Measurements from ENCODE around the gene CCN6.

CCN6 gene

DNA sequence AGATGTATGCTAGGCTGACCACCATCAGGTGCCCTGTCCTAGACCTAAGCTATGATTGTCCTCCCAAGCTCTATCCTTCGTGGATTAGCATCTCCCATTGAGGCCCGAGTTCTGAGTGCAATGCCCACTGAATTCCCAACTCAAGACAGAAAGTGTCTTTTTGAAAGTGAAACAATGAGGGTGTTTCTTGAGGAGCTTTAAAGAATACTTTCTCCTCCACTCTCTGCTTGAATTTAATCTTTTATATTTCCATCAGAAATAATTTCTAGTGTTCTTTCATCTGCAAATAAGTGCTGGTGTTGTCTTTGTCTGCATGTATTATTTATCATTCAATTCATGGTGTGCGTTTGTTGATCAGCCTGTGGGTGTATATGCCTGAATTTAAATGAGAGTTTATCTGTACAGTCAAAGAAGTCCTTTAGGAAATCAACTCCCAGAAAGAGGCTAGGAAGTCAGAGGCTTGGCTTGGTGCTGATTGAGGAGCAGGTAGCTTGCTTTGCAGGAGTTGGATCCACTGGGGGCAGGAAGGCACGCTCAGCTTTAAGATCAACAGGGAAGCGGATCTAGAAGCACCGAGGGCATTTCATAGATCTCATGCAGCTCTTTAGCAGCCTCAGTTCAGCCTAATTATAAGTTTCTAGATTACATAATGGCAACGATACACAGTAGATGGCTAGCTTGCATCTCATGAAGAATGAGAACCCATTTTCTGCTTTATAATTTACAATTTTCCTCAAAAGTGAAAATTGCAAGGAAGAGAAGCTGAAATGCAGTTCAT, 36.0 kb upstream of the CCN6 start:
- no peak for DNase-seq (ENCODE audit: low read depth)
- no peak overlapping the region for H3K4me3 ChIP-seq (ENCODE audit: low read depth, low read length)
- TF ChIP-seq, protein P1, sequence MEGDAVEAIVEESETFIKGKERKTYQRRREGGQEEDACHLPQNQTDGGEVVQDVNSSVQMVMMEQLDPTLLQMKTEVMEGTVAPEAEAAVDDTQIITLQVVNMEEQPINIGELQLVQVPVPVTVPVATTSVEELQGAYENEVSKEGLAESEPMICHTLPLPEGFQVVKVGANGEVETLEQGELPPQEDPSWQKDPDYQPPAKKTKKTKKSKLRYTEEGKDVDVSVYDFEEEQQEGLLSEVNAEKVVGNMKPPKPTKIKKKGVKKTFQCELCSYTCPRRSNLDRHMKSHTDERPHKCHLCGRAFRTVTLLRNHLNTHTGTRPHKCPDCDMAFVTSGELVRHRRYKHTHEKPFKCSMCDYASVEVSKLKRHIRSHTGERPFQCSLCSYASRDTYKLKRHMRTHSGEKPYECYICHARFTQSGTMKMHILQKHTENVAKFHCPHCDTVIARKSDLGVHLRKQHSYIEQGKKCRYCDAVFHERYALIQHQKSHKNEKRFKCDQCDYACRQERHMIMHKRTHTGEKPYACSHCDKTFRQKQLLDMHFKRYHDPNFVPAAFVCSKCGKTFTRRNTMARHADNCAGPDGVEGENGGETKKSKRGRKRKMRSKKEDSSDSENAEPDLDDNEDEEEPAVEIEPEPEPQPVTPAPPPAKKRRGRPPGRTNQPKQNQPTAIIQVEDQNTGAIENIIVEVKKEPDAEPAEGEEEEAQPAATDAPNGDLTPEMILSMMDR (IDR thresholded peaks at IDR 0.05; ENCODE audit: low read depth, low read length, missing control alignments), result no peak

DNA sequence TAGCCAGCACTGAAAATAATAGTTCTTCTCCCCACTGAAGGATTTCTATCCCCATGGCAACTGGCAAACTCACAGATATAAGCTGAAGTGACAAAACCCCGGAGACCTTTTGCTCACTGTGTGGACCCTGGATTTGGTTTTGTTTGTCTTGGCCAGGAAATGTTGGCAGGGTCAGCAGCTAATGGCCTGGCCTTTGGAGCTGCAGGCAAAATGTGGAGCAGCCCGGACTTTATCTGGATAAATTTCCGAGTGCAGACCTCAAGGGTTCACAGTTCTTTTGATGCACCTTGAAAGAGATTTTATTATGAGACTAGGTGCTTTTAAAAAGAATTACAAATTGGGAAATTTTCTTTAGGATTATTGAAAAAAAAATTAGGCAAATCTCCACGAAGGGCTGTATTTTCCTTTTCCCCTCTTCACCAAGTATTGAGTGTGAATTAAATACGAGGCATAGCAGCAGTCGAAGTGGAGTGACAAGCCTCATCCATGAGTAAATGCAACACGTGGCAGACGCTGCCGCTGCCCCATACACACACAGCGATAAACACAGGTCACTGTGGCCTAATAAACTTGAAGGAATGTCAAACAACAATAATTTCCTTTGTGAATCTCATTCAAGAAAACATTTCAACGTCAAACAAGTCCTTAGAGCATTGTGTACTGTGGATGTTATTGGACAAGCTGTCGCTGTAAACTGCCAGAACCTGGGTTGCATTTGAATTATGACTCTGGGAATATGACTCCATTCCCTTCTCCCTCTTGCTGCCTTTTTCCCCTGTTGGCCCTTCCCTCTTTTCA, 35.1 kb upstream of the CCN6 start:
- DNase-seq (ENCODE audit: low read depth), result no peak
- no peak overlapping the region for H3K4me3 ChIP-seq (ENCODE audit: low read depth, low read length)
- TF ChIP-seq, protein P1 (IDR thresholded peaks at IDR 0.05; ENCODE audit: low read depth, low read length, missing control alignments), result no peak
- in situ Hi-C loops (cut with HindIII; ENCODE audit: low sequenced_read_pairs), result no loop called here

More for the DNA sequence above, 36.0 kb upstream of the CCN6 start:
- in situ Hi-C loops (cut with HindIII; ENCODE audit: low sequenced_read_pairs), result no loop called here

DNA sequence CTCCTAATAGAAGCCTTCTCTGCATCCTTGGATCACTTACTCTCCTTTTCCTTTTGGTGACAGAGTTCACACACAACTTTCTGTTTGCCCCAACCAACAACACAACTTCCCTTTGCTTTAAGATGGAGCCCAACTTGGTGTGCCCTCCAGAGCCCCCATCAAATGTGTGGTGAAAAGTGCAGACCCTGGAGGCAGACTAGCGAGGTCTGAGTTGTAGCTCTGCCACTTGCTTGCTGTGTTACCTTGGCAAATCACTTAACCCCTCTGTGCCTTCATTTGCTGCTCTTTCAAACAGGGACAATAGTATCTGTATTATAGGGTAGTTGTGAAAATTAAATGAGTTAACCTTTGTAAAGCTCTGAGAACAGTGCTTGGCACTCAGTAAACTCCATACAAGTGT, 34.3 kb upstream of the CCN6 start:
- TF ChIP-seq, protein P1 (IDR thresholded peaks at IDR 0.05; ENCODE audit: low read depth, low read length, missing control alignments), result no peak
- in situ Hi-C loops (cut with HindIII; ENCODE audit: low sequenced_read_pairs), result no loop called here
- no peak for DNase-seq (ENCODE audit: low read depth)
- H3K4me3 ChIP-seq (ENCODE audit: low read depth, low read length), result no peak overlapping the region

DNA sequence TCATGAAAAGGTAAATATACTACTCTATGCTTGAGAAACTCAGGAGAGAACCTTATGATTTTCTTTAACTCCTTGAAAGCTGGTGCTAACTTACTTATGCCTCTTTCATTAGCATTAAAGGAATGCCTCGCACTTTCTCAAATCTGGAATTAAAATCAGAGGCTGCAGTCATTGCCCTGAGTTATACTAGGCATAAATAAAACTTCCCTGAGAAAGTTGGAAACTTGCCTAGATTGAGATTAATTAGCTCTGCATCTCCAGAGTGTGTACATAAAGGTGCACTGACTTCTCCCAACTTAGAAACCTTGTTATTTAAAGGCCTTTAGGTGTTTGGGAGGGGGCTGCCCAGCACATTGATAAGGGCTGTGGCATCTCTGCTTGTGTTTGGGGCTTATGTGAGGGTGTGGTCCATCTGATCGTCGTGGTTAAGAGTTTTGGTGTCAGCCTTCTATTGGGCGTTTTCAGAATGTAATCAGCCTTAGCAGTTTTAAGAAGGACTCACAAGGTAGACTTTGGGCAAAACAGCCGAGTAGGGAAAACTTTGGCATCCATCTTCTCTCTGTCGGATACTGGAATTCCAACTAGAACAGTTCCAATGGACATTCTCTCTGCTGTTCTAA, 32.1 kb upstream of the CCN6 start:
- in situ Hi-C loops (cut with HindIII; ENCODE audit: low sequenced_read_pairs), result no loop called here
- no peak overlapping the region for H3K4me3 ChIP-seq (ENCODE audit: low read depth, low read length)
- TF ChIP-seq, protein P1 (IDR thresholded peaks at IDR 0.05; ENCODE audit: low read depth, low read length, missing control alignments), result no peak
- no peak for DNase-seq (ENCODE audit: low read depth)

DNA sequence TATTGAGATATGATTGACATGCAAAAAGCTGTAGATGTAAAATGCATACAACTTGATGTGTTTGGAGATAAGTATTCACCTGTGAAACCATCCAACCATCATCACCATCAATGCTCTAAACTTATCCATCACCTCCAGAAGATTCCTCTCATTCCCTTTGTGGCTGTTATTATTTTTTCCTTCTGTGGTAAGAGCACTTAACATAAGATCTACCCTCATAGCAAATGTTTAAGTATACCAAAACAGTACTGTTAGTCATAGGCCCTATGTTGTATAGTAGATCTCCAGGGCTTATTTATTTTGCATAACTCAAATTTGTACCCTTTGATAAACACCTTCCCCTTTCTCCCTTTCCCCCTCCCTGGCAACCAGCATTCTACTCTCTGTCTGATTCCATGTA, 31.2 kb upstream of the CCN6 start:
- no peak overlapping the region for H3K4me3 ChIP-seq (ENCODE audit: low read depth, low read length)
- in situ Hi-C loops (cut with HindIII; ENCODE audit: low sequenced_read_pairs), result no loop called here
- TF ChIP-seq, protein P1 (IDR thresholded peaks at IDR 0.05; ENCODE audit: low read depth, low read length, missing control alignments), result no peak
- no peak for DNase-seq (ENCODE audit: low read depth)

DNA sequence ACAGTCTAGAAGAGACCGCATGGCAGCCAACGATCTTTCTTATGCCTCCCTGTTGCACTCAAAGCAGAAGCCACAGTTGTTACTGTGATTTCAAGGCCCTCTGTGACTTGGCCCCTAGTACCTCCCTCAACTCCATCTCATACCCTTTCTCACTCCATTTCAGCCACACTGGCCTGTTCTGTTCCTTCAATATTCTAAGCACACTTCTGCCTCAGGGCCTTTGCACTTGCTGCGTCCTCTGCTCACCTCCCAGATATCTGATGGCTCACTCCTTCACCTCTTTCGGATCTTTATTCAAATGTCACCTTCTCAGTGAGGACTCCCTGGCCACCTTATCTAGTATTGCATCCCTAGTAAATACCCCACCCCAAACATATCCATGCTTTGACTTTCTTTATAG, 29.4 kb upstream of the CCN6 start:
- no peak overlapping the region for H3K4me3 ChIP-seq (ENCODE audit: low read depth, low read length)
- TF ChIP-seq, protein P1 (IDR thresholded peaks at IDR 0.05; ENCODE audit: low read depth, low read length, missing control alignments), result no peak
- in situ Hi-C loops (cut with HindIII; ENCODE audit: low sequenced_read_pairs), result no loop called here

More for the DNA sequence above, 29.4 kb upstream of the CCN6 start:
- no peak for DNase-seq (ENCODE audit: low read depth)

Data from astrocyte of the cerebellum (primary cell).